Left forelimb (tissue), 1 donor: ENCODE measurements around the gene POGZ.

Experiments
- DNase-seq: peaks from one replicate; pipeline ENCODE4 v3.0.0-alpha.2; 2018; ENCODE audit warnings: low spot score

Gene POGZ

DNA sequence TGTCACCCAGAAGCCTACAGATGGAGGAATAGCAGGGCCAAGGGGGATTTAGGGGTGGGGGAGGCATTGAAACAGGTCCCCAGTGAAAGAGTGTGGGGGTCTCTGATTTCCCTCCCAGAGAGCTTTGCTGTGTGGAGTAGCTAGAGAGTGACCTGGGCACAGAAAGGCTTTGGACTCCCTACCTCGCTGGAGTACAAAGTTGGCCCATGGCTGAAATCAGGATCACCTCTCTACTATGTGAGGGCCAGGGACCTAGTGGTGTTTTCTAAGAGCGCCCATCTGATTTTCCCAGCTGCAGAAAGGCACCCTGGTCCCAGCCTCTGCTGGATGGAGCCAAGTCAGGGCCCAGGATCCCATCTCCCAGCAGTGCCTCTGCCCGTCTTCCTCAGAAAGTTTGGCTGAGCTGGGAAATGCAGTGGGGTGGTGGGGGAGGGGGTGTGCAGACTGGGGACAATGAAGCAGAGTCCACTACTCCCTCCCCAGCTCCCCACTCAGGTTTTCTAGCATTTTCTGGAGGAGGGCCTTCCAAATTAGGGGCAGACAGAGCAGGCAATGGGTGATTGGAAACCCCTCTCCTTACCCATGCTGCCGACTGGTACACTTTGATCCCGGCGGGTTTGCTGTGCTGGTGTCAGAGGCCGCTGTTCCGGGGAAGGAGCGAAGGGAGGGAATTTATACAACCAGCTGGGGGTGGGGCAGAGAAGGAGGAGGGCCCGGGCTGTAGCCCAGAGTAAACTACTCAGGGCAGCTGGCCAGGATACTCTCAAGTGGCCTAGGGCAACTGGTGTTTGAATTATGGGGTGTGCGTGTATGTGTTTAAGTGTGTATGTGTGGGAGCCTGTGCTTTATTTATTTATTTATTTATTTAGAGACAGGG is 87.0 kb downstream of the POGZ start, which contains the start of gene SELENBP1:
SELENBP1 (minus strand) TSS at position 648 of the 877 bp plus-strand sequence; CDS start at position 584, 64 bp downstream.
- peak; percentile 76 for DNase-seq

DNA sequence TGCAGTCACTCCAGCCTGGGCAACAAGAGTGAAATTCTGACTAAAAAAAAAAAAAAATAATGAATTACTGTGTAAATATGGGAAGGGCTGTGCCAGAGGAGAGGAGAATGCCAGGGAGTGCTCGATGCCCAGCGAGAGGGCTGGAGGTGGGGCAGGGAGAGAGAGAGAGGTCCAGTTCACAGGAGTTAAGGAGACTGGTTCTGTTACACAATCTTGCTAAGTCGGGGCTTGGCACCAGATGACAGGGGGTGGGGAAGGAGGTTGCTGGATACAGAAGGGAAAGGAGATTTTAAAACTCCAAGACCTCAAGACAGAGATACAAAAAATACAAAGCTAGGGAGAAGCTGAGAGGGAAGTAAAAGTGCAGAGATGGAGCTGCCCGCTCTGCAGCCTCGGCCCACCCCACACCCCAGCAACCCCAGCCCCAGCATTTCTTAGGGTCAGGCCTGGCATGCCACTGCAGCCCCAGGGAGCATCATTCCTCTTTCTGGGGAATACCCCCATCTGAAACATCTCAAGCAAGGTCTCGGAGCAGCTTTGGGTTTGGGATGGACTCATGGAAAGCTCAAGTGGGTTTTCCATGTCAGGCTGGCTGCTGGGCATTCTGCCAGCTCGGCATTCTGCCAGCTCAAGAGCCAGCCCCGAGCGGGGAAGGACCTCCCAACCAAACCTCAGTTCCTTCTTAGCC is 87.8 kb downstream of the POGZ start:
- DNase-seq, result no peak

DNA sequence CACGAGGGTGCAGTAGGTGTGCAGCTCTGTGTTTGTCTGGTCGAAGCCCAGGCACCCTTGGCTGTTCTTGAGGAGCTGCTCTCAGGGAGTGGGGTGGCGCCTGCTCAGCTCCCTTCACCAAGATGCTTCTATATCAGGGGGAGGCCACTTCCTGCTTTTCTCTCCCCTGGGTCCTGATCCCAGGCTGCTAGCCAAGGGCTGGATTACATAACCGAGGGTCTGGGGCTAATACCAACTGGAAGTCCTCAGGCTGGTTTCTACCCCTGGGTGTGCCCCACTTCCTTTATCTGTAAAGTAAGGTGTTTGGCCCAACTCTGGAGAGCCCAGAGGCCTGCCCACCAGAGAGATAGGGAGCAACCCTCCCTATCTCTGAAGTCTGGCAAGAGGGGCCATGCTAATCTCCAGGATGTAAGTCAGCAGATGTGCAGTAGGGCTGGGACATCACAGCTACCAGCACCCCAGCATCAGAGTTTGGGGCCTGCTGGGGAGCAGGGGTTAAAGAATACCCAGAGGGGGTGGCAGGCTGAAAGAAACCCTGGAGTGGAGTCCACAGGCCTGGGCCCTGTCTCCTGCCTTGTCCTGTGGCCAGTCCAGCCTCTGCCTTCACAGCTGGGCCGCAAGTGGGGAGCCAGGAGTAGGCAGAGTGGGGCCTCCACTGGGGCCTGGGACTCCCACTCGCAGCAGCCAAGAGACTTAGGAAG is 88.9 kb downstream of the POGZ start:
- DNase-seq, result no peak

DNA sequence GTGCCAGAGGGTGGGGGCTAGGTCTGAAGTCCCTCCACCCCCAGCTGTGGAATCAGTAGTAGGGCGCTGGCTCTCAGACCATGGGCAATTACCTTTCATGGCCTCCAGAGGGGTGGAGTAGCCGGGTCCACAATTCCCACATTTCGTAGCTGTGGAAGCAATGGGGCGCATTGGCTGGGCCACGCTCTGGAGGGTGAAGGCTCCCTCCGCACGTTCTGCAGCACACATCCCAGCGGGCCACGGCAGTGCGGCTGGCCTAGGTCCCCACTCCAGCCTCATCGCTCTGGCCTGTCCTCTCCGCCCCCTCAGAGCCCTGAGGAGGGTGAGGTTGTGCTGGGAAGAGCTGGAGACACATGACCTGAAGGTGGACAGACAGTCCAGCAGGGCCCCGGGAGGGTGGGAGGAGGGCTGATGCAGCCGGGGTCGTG is 89.7 kb downstream of the POGZ start:
- DNase-seq, result no peak

DNA sequence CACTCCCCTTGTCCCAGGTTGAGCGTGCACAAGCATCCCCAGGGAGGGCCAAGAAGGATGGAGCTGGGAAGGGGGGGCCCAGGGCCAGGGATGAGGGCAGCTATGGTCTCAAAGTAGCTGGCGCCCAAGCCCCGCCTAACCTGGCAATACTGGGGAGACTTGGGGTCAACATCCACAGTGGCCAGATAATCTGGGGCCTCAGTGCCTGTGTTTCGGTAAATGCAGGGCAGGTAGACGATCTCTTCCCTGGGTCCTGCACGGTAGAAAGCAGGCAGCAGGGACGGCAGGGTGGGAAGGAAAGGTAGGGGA is 90.0 kb downstream of the POGZ start:
- no peak for DNase-seq

DNA sequence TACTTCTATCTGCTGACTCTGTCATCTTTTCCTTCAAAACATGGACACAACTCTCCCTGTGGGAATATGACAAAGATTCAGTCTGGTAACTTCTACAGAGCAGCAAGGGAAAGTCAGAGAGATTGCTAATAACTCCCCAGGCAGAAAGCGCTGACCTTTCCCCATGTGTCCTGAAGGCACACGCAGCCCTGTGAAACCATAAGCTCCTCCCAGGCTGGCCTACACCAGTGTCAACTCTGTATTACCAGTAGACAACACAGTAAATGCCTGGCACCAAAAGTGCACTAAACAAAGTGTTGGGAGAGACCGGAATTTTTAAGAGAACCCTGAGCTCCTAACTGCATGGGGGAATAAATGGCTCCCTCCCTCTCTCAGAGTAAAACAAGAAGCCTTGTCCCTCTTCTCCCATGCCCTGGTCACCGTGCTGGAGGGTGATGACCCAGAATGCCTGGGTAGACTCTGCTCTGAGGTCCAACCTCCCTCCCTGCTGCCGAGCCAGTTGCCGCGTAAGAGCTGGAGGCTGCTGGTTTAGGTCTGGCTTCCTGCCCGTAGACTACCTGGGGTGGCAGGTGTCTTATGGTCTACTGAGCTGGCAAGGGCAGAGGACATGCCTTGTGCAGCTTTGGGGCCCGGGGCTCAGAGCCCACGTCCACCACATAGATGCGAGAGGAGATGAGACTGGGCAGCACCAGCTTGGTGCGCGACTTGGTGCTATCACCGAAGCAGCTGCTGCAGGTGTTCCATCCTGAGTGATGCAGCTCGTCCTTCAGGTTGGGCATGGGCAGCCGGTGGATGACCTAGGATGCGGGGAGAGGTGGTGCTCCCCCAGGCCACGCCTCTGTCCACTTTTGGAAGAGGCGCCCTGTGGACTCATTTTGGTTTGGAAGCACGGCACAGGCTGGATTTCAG is 90.6 kb downstream of the POGZ start:
- no peak for DNase-seq

DNA sequence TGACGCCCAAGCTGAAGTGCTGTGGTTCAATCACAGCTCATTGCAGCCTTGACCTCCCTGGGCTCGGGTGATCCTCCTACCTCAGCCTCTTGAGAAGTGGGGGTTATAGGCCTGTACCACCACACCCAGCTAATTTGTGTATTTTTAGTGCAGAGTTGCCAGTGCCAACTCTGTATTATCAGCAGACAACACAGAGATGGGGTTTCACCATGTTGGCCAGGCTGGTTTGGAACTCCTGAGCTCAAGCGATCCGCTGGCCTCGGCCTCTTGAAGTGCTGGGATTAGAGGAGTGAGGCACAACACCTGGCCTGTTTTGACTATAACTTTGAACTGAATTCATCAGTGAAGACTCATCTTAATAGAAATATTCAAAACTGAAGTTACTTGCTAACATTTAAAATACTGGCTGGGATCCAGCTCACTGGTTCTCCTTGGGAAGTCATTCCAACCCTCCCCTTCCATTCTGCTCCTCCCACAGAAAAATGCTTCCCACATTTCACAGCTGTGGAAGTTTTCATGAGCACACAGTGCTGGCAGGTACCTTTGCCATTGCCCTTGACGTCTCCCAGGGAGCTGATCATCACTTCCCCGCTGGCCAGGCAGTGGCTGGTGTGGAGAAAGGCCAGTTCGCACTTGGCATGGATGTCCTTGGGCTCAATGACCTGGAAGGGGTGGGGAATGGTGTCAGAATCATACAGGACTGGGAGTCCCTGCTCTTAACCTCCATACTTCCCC is 91.5 kb downstream of the POGZ start:
- DNase-seq, result no peak

DNA sequence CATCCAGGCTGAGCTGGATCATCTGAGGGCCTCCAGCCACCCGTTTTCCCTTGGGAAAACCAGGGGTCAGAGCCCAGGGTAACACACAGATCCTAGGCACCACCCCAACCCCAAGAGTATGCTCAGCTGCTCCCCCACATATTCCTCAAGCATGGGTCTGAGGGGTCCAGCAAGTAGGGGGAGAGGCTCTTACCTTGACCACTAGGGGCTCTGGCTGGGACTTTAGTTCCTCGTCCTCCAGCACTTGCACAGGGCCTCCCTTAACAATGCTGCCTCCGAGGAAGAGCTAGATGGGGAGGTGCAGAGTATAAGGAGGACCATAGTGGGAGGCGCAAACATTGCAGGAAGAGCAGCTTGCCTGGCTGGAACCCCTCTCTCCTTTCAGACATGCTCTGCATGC is 94.3 kb downstream of the POGZ start:
- no peak for DNase-seq

DNA sequence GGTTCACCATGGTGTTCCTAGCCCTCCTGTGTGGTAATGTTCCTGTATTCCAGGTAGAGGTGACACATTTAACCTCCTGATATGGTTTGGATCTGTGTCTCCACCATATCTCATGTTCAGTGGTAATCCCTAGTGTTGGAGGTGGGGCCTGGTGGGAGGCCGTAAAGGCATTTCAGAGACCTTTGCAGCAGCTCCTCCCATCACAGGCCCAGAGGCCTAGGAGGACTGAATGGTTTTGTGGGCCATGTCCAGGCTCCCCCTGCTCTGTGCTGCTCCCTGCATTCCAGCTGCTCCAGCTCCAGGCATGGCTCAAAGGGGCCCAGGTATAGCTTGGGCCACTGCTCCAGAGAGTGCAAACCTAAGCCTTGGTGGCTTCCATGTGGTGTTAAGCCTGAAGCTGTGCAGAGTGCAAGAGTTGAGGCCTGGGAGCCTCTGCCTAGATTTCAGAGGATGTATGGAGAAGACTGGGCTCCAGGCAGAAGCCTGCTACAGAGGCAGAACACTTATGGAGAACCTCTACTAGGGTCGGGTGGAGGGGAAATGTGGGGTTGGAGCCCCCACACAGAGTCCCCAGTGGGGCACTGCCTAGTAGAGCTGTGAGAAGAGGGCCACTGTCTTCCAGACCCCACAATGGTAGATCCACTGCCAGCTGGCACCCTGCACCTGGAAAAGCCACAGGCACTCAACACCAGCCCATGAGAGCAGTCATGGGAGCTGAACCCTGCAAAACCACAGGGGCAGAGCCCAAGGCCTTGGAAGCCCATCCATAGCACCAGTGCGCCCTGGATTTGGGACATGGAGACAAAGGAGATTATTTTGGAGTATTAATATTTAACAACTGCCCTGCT is 96.8 kb downstream of the POGZ start:
- no peak for DNase-seq

DNA sequence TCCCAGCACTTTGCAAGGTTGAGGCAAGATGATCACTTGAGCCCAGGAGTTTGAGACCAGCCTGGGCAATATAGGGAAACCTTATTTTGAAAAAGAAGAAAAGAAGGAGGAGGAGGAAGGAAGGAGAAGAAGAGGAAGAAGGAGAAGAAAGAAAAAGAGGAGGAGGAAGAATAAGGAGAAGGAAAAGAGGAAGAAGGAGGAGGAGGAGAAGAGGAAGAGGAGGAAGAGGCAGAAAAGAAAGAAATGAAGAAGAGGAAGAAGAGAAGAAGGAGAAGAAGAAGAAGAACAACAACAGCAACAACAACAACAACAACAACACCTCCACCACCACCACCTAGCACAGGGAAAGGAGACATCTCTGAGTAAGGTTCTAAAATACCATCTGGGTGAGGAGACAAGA is 97.4 kb downstream of the POGZ start:
- no peak for DNase-seq

DNA sequence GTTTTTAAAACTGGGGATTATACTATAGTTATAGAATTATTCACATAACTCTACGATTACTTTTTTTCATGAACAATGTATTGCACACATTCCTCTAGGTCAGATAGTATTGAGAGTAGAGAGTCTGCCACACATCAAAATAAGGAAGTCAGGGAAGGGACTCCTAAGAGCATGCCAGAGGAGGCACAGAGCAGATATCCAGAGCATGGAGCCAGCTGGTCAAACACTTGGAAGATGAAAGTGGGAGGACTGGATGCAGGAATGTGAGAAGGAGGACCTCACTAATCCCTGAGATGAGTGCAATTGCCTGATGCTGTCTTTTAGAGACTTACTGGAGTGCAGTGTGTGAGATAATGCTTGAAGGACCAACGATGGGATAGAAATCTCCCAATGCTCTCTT is 102.6 kb downstream of the POGZ start:
- no peak for DNase-seq
